BJ (cell line): Measurements from ENCODE around the gene KRT77. TPM values are rescaled to one million over a fixed set of nuclear protein-coding genes. Genes with fewer than 3 reads are reported as not detected.
"Not testable (repeated sequence)": the region's sequence is repeated elsewhere in the genome, so short reads cannot be mapped to it uniquely, and the experiment has no call there.

Source experiments
- CTCF ChIA-PET: fragments of 350-600 bp; formaldehyde crosslinking; extraction: SDS; loops from one replicate; lab custom pipeline; 2021; ENCODE audit warnings: antibody characterized with exemption, inconsistent platforms; lab: Yijun Ruan, JAX
- POLR2A ChIA-PET: fragments of 300-600 bp; sonication (Branson Sonifier 250); formaldehyde crosslinking; extraction: SDS; loops from one replicate; lab custom pipeline; 2021; ENCODE audit warnings: antibody characterized with exemption; lab: Charles Lee
- DNase-seq: peaks from one replicate; pipeline ENCODE4 v3.0.0-alpha.2; 2011; ENCODE audit warnings: low read depth
- H3K27me3 ChIP-seq: 2 replicates; pipeline ENCODE4 v1.6.0; 2011; ENCODE audit warnings: low read length; ENCODE audit not compliant: control insufficient read depth, insufficient read depth
- H3K36me3 ChIP-seq: 2 replicates; pipeline ENCODE4 v1.5.1; 2011; ENCODE audit warnings: low read length; ENCODE audit not compliant: control insufficient read depth, insufficient read depth
- H3K4me3 ChIP-seq: 2 replicates; pipeline ENCODE4 v1.5.1; 2011; ENCODE audit warnings: low read depth, mild to moderate bottlenecking, control low read depth, low read length
- CTCF ChIP-seq: IDR thresholded peaks from 2 replicates; pipeline ENCODE4 v1.5.1; 2011; ENCODE audit warnings: low read depth, mild to moderate bottlenecking, control low read depth, inconsistent platforms, low read length, moderate library complexity; ENCODE audit not compliant: insufficient read depth
- polyA plus RNA-seq: library from polyadenylated mRNA; depleted of rRNA; stranded (reverse); fragments of >200 nt; gene quantifications from 2 replicates; pipeline ENCODE4 v1.2.3, GENCODE V29; 2011

KRT77 gene
- polyA plus RNA-seq, 1 experiment, result not detected

DNA sequence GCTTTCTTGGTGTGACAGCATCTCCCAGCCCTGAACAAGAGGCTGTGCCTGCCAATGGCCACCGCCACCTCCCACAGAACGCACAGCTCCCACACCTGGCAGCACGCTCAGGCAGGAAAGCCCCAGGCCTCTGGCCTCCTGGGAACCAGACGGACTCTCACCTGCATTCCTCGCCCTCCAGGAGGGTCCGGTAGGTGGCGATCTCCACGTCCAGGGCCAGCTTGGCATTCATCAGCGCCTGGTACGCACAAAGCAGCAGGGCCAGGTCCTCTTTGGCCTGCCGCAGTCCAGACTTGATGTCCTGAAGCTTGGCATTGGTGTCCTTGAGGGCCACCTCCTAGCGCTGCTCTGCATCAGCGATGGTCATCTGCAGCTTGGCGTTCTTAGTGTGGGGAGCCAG is 12.1 kb upstream of the KRT77 start:
- Histone ChIP-seq H3K27me3 (peaks cover 40% of the 10 kb centered on the region), H3K4me3 (no peak overlapping the region), H3K36me3 (no peaks in the 10 kb centered on the region)
- TF ChIP-seq CTCF, result no peak
- CTCF ChIA-PET, result no interaction called here
- POLR2A ChIA-PET, result no interaction called here
- DNase-seq, result no peak

GRCh38 chr12:52714887-52715281 is 11.6 kb upstream of the KRT77 start:
- Histone ChIP-seq H3K27me3 (peaks cover 40% of the 10 kb centered on the region), H3K4me3 (no peak overlapping the region), H3K36me3 (no peaks in the 10 kb centered on the region)
- ChIA-PET POLR2A (no interaction called here), CTCF (no interaction called here)
- TF ChIP-seq CTCF, result no peak
- no peak for DNase-seq

- DNase-seq, result no peak
- Histone ChIP-seq H3K36me3 (no peaks in the 10 kb centered on the region), H3K27me3 (peaks cover 42% of the 10 kb centered on the region), H3K4me3 (no peak overlapping the region)
- POLR2A ChIA-PET, result no interaction called here
- TF ChIP-seq CTCF, result no peak
- CTCF ChIA-PET, result no interaction called here
These were observed 10.9 kb upstream of the KRT77 start for GRCh38 chr12:52713960-52714886.

GRCh38 chr12:52712122-52712521 is 8.8 kb upstream of the KRT77 start:
- peaks cover 40% of the 10 kb centered on the region for H3K27me3 ChIP-seq
- CTCF ChIA-PET, H3K4me3 ChIP-seq, DNase-seq, POLR2A ChIA-PET, H3K36me3 ChIP-seq: not testable (repeated sequence)

- ChIA-PET POLR2A (no interaction called here), CTCF (no interaction called here)
These were observed 7.4 kb upstream of the KRT77 start for GRCh38 chr12:52710730-52711129.

More at GRCh38 chr12:52710730-52711129, 7.4 kb upstream of the KRT77 start:
- peaks cover 29% of the 10 kb centered on the region for H3K27me3 ChIP-seq
- H3K36me3 ChIP-seq, result no peaks in the 10 kb centered on the region
- TF ChIP-seq CTCF, result no peak
- DNase-seq, result no peak
- no peak overlapping the region for H3K4me3 ChIP-seq
